GM10248 (cell line): ENCODE data around the gene GAK.

Experiments
- CTCF ChIA-PET: fragments of 300-600 bp; sonication (Branson Sonifier 250); formaldehyde crosslinking; extraction: SDS; loops from one replicate; lab custom pipeline; 2021; ENCODE audit warnings: antibody characterized with exemption; lab: Yijun Ruan, JAX
- POLR2A ChIA-PET: fragments of 350-650 bp; sonication (Branson Sonifier 250); formaldehyde crosslinking; extraction: SDS; loops from one replicate; lab custom pipeline; 2020; ENCODE audit warnings: antibody characterized with exemption; lab: Yijun Ruan, JAX
- DNase-seq: peaks from one replicate; pipeline ENCODE4 v3.0.0; 2012; ENCODE audit errors: extremely low spot score
- CTCF ChIP-seq: IDR thresholded peaks from 2 replicates; pipeline ENCODE4 v1.5.1; 2012; ENCODE audit warnings: mild to moderate bottlenecking, low read depth; ENCODE audit errors: extremely low read depth, missing control alignments, control extremely low read depth

Gene GAK

GRCh38 chr4:888029-888428, 44.1 kb downstream of the GAK start:
- CTCF ChIA-PET: no interaction called here
- no peak for TF ChIP-seq CTCF
- POLR2A ChIA-PET: no interaction called here
- DNase-seq: no peak

DNA sequence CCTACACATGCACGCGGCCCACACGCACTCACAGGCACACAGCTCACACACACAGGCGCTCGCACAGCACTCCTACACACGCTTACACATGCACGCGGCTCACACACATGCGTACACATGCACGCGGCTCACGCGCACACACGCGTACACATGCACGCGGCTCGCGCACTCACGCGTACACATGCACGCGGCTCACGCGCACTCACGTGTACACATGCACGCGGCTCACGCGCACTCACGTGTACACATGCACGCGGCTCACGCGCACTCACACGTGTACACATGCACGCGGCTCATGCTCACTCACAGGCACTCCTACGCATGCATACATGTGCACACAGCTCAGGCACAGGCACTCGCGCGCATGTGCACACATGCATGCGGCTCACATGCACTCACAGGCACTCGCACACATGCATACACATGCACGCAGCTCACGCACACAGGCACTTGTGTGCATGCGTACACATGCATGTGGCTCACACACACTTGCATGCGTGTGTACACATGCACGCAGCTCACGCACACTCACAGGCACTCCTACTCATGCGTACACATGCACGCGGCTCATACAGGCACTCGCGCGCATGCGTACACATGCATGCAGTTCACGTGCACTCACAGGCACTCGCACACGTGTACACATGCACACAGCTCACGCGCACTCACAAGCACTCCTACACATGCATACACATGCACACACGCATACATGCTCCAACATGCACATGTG, 44.9 kb downstream of the GAK start:
- POLR2A ChIA-PET: no interaction called here
- no peak for DNase-seq
- no peak for TF ChIP-seq CTCF
- CTCF ChIA-PET: no interaction called here

GRCh38 chr4:886244-886643, 45.9 kb downstream of the GAK start:
- ChIA-PET CTCF (no interaction called here), POLR2A (no interaction called here)
- TF ChIP-seq CTCF: no peak
- DNase-seq: no peak

- POLR2A ChIA-PET: no interaction called here
- CTCF ChIA-PET: no interaction called here
- no peak for DNase-seq
- TF ChIP-seq CTCF: no peak
These were observed 46.8 kb downstream of the GAK start for GRCh38 chr4:885353-885752.

DNA sequence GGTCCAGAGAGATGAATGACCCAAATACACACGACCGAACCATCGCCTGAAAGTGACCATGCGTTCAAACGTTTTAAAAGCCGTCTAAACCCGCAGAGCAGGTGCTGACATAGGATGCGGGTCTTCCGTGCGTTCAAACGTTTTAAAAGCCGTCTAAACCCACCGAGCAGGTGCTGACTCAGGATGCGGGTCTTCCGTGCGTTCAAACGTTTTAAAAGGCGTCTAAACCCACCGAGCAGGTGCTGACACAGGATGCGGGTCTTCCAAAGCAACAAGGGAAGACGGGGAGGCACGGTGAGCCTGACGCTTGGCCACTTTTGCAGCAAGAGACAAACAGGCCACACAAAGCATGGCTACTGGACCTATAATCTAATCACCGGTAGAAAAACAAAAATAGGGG, 47.2 kb downstream of the GAK start:
- CTCF ChIA-PET: no interaction called here
- no peak for TF ChIP-seq CTCF
- POLR2A ChIA-PET: no interaction called here
- no peak for DNase-seq

DNA sequence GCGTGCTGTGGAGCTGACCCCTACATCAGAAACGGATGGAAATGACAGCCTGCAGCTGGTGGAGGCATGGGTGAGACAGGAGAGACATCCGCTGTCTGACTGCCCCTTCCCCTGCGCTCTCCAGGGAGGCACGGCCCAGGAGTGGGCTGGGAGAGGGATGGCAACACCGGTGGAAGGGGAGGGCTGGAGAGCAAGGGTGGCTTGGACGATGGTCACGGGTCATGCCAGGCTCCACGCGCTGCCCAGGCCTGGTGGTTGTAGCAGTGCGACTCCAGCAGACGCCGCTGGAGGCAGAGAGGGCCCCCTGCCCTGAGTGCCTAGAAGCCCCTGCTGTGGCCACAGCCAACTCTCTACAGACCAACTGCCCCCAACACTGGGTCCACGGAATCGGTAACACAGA, 47.9 kb downstream of the GAK start:
- ChIA-PET CTCF (no interaction called here), POLR2A (no interaction called here)
- DNase-seq: no peak
- no peak for TF ChIP-seq CTCF
